GM10266 (cell line): ENCODE data around the gene ITIH5.
A peak's percentile ranks its signal among the peaks of the same experiment; 100 is the strongest.

ENCODE experiments used
- DNase-seq: peaks from one replicate; pipeline ENCODE4 v3.0.0; 2012; ENCODE audit errors: extremely low spot score
- TF ChIP-seq, protein P1 (sequence below): IDR thresholded peaks from 2 replicates; pipeline ENCODE4 v1.5.1; 2012; ENCODE audit warnings: mild to moderate bottlenecking, low read depth; ENCODE audit not compliant: control insufficient read depth, insufficient read depth; ENCODE audit errors: missing control alignments

Gene ITIH5

DNA sequence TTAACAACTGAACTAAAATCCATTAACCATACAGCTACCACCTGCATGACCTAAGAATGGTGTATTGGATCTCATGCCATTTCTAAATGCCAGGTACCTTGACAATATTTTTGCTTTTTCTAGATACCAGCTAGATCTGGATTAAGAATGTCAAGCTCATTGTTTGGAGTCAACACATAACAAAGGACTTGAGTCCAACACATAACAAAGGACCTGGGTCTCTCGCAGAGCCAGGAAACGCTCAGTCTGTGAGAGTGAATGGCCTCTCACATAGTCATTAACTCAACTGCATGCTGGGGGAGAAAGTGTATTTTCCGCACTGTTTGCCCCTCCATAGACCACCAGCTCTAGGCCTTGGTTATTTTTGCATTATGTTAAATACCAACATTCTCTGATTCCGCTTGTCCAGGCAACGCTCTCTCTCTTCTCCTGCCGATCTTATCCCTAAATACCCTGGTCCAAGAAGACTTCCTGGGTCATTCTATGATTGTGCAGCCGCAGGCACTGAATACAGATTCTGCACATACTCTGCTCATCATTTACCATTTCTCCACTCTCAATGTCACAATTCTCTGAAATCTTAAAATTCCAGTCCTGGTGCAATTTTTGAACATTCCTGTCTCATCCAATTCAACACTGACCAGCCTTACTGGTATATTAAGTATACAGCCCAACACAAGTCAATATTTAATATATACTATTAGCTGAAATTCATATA lies 31.2 kb downstream of the ITIH5 start:
- TF ChIP-seq, protein P1, sequence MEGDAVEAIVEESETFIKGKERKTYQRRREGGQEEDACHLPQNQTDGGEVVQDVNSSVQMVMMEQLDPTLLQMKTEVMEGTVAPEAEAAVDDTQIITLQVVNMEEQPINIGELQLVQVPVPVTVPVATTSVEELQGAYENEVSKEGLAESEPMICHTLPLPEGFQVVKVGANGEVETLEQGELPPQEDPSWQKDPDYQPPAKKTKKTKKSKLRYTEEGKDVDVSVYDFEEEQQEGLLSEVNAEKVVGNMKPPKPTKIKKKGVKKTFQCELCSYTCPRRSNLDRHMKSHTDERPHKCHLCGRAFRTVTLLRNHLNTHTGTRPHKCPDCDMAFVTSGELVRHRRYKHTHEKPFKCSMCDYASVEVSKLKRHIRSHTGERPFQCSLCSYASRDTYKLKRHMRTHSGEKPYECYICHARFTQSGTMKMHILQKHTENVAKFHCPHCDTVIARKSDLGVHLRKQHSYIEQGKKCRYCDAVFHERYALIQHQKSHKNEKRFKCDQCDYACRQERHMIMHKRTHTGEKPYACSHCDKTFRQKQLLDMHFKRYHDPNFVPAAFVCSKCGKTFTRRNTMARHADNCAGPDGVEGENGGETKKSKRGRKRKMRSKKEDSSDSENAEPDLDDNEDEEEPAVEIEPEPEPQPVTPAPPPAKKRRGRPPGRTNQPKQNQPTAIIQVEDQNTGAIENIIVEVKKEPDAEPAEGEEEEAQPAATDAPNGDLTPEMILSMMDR: no peak
- no peak for DNase-seq

DNA sequence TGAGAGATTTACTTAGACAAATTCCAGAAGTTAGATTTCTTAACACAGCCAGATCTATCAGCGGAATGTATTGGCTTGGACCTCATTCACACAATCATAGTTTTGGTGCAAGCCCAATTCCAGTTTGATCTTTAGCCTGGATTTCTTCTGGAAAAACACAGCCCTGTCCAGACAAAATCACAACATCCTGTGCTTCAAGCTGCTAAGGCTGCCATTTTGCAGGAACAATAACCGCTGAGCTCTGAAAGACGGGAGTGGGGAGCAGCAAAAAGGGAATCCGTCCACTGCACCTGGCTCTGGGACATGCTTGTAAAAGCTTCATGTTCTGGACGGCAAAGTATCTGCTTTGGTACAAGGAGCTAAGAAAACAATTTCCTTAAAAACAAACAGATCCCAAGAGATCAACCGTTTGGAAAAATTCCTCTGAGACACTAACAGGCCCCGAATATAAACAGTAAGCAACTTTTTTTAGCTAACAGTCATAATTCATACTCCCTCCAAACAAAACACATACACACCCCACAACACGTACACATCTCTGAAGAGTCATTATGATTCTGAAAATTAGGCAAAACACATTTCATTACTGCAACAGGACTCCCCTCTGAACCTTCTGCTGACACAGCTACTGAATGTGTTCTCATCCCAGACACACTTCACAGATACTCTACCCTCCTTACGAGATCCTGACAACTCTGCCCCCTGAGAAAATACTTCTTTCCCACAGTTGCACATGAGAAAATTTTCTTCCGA lies 32.4 kb downstream of the ITIH5 start:
- TF ChIP-seq, protein P1: no peak
- DNase-seq: no peak

DNA sequence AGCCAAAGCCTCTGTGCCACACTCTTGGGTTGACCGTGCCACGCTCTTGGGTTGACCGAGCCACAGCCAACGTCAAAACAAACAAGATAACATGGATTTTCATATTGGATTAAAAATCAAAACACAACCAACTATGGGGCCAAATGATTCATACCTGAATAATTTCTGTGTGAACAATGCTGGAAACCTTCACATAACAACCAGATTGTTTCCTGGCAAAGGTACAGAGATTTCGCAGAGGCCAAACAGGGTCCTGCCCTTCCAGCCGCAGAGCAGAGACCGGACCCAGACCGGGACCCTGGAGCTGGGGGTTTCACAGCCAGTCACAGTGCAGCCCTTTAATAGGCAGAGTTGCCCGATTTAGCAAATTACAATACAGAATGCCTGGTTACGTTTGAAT lies 40.5 kb downstream of the ITIH5 start:
- DNase-seq: no peak
- TF ChIP-seq, protein P1: no peak

DNA sequence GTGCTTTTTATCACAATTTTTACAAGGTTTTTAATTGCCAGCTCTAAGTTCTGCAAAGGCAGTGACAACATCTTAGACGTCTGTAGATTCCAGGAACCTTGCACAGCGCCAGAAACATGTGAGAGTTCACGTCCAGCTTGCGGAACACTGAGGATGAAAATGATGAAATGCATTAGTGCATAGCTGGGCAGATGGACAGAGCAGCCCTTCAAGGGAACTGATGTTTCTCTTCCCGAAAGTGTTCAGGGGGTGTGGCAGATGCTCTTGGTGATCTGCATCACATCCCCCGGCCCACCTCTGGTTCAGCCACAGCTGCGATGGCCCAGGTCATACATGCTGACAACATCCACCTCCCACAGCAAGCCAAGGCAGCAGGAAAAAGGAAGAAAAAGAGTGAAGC lies 40.9 kb downstream of the ITIH5 start:
- no peak for DNase-seq
- TF ChIP-seq, protein P1: no peak

DNA sequence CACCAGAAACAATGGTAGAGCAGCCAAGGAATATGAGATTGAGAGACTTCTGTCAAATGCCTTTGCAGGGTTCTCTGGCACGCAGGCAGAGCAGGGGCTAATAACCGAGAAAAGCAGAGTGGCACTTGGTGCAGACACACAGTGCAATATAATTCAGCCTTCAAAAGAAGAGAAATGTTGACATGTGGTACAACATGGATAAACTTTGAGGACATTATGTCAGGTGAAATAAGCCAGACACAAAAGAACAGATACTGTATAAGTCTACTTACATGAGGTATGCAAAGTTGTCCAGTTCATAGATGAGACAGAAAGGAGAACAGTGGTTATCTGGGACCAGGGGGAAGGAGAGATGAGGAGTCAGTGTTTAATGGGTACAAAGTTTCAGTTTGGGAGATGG lies 41.8 kb downstream of the ITIH5 start:
- TF ChIP-seq, protein P1: no peak
- no peak for DNase-seq

DNA sequence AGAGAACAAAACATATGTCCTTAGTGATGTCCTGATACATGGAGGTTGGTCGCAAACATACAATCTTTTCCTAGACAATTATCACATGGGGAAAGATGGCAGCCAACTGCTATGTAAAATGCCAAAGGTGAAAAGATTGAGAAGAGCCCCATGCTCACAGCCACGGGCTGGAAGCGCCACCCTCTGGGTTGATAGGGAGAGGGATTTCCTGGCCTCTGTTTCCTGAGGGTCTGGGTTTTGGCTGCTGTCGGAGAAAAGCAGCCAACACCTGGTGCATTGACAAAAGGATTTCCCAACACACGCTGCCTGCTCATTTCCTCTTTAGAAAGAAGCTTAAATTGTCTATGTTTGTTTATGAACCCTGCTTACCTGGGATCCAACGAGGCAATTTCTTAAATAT lies 43.8 kb downstream of the ITIH5 start:
- no peak for DNase-seq
- TF ChIP-seq, protein P1: peak; percentile 19

DNA sequence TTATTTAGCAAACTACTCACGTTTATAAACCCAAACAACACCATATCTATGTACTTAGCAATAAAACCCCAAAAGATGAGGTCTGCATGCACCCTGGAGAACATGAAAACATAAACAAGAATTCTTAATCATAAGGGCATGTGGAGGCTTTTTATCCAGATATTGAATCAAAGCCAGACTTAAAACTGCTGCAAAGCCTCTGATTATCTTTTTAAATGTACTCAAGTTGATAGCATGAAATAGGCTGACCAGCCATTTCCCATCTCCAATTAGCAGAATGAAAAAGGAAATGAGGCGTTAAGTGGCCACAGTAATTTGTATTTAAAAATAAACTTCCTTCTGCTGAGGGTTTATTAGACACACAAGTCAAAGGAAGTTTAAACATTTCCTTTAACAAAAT lies 48.3 kb downstream of the ITIH5 start:
- TF ChIP-seq, protein P1: no peak
- no peak for DNase-seq
